ENCODE data around the gene CABLES2.

DNA sequence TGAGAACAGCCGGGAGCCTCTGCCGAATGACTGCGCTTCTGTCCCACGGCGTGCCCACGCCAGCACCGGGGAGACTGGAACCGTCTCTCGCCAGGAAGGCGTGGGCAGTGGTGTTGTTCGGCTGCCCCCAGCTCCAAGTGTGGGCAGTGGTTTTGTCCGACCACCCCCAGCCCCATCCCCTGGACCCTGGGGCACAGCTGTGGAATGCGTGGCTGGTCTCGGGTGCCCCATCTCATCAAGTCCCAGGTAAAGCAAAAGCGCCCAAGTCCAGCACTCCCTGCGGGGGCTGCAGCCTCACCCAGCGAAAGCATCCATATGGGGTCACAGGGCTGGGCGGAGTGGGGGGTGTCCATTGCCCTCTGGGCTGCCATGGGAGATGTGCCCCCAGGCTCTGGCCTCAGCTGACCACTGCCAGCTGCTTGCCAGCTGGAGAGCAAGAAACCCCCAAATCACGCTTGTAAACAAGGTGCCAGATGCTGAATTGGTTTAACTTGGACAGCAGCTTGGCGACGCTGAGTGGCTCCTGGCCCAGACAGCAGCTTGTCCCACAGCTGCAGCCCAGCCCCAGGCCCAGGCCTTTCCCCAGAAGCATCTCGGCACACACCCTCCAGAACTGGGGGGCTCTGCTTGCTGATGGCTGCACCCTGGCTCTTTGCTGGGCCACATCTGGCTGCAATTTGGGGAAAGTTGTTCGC lies 4.5 kb downstream of the CABLES2 start:
- TF ChIP-seq, protein P1, sequence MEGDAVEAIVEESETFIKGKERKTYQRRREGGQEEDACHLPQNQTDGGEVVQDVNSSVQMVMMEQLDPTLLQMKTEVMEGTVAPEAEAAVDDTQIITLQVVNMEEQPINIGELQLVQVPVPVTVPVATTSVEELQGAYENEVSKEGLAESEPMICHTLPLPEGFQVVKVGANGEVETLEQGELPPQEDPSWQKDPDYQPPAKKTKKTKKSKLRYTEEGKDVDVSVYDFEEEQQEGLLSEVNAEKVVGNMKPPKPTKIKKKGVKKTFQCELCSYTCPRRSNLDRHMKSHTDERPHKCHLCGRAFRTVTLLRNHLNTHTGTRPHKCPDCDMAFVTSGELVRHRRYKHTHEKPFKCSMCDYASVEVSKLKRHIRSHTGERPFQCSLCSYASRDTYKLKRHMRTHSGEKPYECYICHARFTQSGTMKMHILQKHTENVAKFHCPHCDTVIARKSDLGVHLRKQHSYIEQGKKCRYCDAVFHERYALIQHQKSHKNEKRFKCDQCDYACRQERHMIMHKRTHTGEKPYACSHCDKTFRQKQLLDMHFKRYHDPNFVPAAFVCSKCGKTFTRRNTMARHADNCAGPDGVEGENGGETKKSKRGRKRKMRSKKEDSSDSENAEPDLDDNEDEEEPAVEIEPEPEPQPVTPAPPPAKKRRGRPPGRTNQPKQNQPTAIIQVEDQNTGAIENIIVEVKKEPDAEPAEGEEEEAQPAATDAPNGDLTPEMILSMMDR (IDR thresholded peaks at IDR 0.05): no peak
- TF ChIP-seq POLR2A (IDR thresholded peaks at IDR 0.05): no peak
